Loucy (cell line): ENCODE data around the gene NCOA7.
"Not testable (repeated sequence)": the region's sequence is repeated elsewhere in the genome, so short reads cannot be mapped to it uniquely, and the experiment has no call there.

ENCODE experiments used
- H2AFZ ChIP-seq: fragments of 200-600 bp; sonication (generic); 2 replicates; pipeline ENCODE4 v1.6.0; 2016; ENCODE audit warnings: antibody characterized with exemption, mild to moderate bottlenecking, low read length, moderate library complexity
- H3F3A ChIP-seq: fragments of 200-600 bp; 2 replicates; pipeline ENCODE4 v1.6.0; 2016; ENCODE audit warnings: antibody characterized with exemption, low read depth, mild to moderate bottlenecking
- H3K27me3 ChIP-seq: fragments of 200-600 bp; sonication (generic); 2 replicates; pipeline ENCODE4 v1.6.1; 2014; ENCODE audit warnings: low read length, mild to moderate bottlenecking; ENCODE audit not compliant: insufficient read depth, poor library complexity, severe bottlenecking
- H3K36me3 ChIP-seq: fragments of 200-600 bp; sonication (generic); 2 replicates; pipeline ENCODE4 v1.6.1; 2016; ENCODE audit warnings: low read length; ENCODE audit not compliant: insufficient read depth
- H3K4me1 ChIP-seq: fragments of 200-600 bp; sonication (generic); 2 replicates; pipeline ENCODE4 v1.5.1; 2014; ENCODE audit warnings: low read length, mild to moderate bottlenecking; ENCODE audit not compliant: insufficient read depth, poor library complexity, severe bottlenecking
- H3K4me2 ChIP-seq: fragments of 200-600 bp; sonication (generic); 2 replicates; pipeline ENCODE4 v1.6.0; 2014; ENCODE audit warnings: antibody characterized with exemption, low read length, low read depth, mild to moderate bottlenecking; ENCODE audit not compliant: poor library complexity, severe bottlenecking
- H3K4me3 ChIP-seq: fragments of 200-600 bp; sonication (generic); 2 replicates; pipeline ENCODE4 v1.5.1; 2014; ENCODE audit warnings: low read length, mild to moderate bottlenecking, mixed read lengths; ENCODE audit not compliant: poor library complexity, severe bottlenecking
- H3K79me2 ChIP-seq: fragments of 200-600 bp; sonication (generic); 2 replicates; pipeline ENCODE4 v1.6.1; 2014; ENCODE audit warnings: low read length; ENCODE audit not compliant: insufficient read depth
- H3K9ac ChIP-seq: fragments of 200-600 bp; sonication (generic); 2 replicates; pipeline ENCODE4 v1.6.0; 2014; ENCODE audit warnings: mild to moderate bottlenecking, low read depth, low read length, moderate library complexity; ENCODE audit not compliant: poor library complexity, severe bottlenecking
- H3K9me2 ChIP-seq: fragments of 200-600 bp; sonication (generic); replicated peaks from 2 replicates; pipeline ENCODE4 v1.6.1; 2016; ENCODE audit warnings: low read depth, low read length, mixed read lengths
- H3K9me3 ChIP-seq: fragments of 200-600 bp; sonication (generic); 2 replicates; pipeline ENCODE4 v1.6.1; 2014; ENCODE audit warnings: mild to moderate bottlenecking, antibody characterized with exemption, low read length, low read depth; ENCODE audit not compliant: insufficient read depth
- H4K20me1 ChIP-seq: fragments of 200-600 bp; sonication (generic); 2 replicates; pipeline ENCODE4 v1.6.0; 2014; ENCODE audit warnings: antibody characterized with exemption, low read length, mild to moderate bottlenecking; ENCODE audit not compliant: insufficient read depth, poor library complexity, severe bottlenecking
- CTCF ChIP-seq: fragments of 200-600 bp; sonication (generic); conservative IDR thresholded peaks from 2 replicates; pipeline ENCODE4 v1.5.1; 2014; ENCODE audit warnings: mild to moderate bottlenecking, antibody characterized with exemption, low read length
- EZH2phosphoT487 ChIP-seq: fragments of 200-600 bp; IDR thresholded peaks from 2 replicates; pipeline ENCODE4 v1.6.1; 2018; ENCODE audit warnings: antibody characterized with exemption, mild to moderate bottlenecking, moderate library complexity, borderline replicate concordance

NCOA7 gene

DNA sequence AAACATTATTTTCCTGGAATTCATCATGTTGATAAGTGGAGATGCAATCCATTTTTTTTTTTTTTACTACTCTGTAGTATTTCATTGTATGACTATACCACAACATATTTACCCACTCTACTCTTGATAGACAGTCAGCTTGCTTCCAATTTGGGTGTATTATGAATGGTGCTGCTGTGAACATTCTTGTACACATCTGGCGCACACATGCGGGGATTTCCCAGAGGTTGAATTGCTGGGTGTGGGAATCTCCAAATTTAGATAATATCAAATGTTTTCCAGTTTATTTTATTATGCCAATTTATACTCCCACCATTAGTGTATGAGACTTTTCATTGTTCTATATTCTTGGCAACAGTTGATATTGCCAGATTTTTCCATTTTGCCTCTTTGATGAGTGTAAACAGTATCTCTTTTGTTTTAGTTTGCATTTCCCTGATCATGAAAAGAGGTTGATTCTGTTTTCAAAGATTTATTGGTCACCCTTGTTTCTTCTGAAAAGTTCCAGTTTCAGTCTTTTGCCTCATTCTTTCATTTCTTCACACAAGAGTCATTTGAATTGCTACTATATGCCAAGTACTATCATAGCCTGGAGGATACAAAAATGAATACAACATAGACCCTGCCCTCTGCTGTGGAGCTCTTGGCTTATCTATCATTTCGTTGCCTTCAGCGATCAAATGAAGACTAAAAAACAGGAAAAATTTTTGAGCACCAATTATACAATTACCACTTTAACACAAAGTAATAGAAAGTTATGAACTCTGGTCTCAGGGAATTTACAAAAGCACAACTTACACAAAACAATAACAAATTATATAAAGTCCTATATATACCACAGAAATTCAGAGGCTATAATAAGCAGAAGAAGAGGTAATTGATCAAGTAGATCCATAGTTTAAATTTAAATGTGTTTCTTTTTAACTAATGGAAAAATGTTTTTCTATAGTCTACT is 17.1 kb upstream of the NCOA7 start:
- H3K4me3 ChIP-seq: no peak overlapping the region
- H3K79me2 ChIP-seq: no peaks in the 10 kb centered on the region
- H3F3A ChIP-seq: no peaks in the 10 kb centered on the region
- H3K27me3 ChIP-seq: peaks cover 13% of the 10 kb centered on the region
- no peaks in the 10 kb centered on the region for H3K36me3 ChIP-seq
- no peaks in the 10 kb centered on the region for H3K9me3 ChIP-seq
- H4K20me1 ChIP-seq: no peaks in the 10 kb centered on the region
- H3K4me2 ChIP-seq: no peak overlapping the region
- H3K9ac ChIP-seq: no peak overlapping the region
- no peaks in the 10 kb centered on the region for H3K4me1 ChIP-seq
- no peak for TF ChIP-seq CTCF
- no peak for TF ChIP-seq EZH2phosphoT487
- no peak overlapping the region for H2AFZ ChIP-seq
- no peaks in the 10 kb centered on the region for H3K9me2 ChIP-seq

- H3K4me2 ChIP-seq, H4K20me1 ChIP-seq, H3K36me3 ChIP-seq, H3K9me3 ChIP-seq, H3K79me2 ChIP-seq, H3K9me2 ChIP-seq, H2AFZ ChIP-seq, H3F3A ChIP-seq, H3K4me3 ChIP-seq, H3K9ac ChIP-seq, H3K4me1 ChIP-seq: not testable (repeated sequence)
- H3K27me3 ChIP-seq: peaks cover 13% of the 10 kb centered on the region
Measured at GRCh38 chr6:125776107-125776826, 14.5 kb upstream of the NCOA7 start.

DNA sequence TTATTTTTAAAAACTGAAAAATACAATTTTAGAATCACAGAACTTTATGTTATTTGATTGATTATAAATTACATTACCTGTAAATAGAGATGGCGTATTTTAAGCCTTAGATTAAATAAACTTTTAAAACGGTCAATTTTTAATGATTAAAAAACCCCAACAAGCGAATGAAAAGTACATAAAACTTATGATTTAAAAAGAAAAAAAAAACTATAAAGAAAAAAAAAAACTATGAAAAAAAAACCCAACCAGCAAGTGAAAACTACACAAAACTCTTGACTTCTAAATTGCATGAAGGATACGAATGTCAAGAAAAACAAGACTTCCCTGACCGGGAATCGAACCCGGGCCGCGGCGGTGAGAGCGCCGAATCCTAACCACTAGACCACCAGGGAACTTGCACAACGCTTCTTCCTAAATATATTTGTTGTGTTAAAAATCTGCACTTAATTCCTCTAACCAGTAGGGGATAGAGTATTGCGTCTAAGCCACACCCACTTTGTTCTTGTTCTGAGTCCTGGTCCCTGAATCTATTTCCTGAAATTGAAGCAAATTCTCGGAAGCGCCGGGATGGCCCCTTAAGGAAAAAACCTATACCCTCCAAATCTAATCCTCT is 10.7 kb upstream of the NCOA7 start:
- no peaks in the 10 kb centered on the region for H3K79me2 ChIP-seq
- H2AFZ ChIP-seq: peak overlapping the region; percentile 99
- peak overlapping the region; percentile 92 for H3K4me2 ChIP-seq
- H3K9me2 ChIP-seq: no peaks in the 10 kb centered on the region
- TF ChIP-seq CTCF: 0 out of 2 replicates have a peak, but pooled peaks have one; percentile 19
- TF ChIP-seq EZH2phosphoT487: no peak
- peaks cover under 1% of the 10 kb centered on the region for H3K27me3 ChIP-seq
- H4K20me1 ChIP-seq: no peaks in the 10 kb centered on the region
- peaks cover 21% of the 10 kb centered on the region for H3K4me1 ChIP-seq
- H3K9ac ChIP-seq: peak overlapping the region; percentile 80
- H3K9me3 ChIP-seq: no peaks in the 10 kb centered on the region
- no peaks in the 10 kb centered on the region for H3K36me3 ChIP-seq
- peak overlapping the region; percentile 97 for H3K4me3 ChIP-seq
- H3F3A ChIP-seq: no peaks in the 10 kb centered on the region; the same call in 1 of the 2 replicates
